HG03521 (cell line): ENCODE measurements around the gene ASH1L.
"Not testable (repeated sequence)": the region's sequence is repeated elsewhere in the genome, so short reads cannot be mapped to it uniquely, and the experiment has no call there.

ENCODE experiments used
- ATAC-seq: cut with Tn5 transposase; IDR thresholded peaks from one replicate; pipeline ENCODE4 v1.9.1; 2021; ENCODE audit warnings: mild to moderate bottlenecking, moderate library complexity; ENCODE audit not compliant: unreplicated experiment

ASH1L gene

DNA sequence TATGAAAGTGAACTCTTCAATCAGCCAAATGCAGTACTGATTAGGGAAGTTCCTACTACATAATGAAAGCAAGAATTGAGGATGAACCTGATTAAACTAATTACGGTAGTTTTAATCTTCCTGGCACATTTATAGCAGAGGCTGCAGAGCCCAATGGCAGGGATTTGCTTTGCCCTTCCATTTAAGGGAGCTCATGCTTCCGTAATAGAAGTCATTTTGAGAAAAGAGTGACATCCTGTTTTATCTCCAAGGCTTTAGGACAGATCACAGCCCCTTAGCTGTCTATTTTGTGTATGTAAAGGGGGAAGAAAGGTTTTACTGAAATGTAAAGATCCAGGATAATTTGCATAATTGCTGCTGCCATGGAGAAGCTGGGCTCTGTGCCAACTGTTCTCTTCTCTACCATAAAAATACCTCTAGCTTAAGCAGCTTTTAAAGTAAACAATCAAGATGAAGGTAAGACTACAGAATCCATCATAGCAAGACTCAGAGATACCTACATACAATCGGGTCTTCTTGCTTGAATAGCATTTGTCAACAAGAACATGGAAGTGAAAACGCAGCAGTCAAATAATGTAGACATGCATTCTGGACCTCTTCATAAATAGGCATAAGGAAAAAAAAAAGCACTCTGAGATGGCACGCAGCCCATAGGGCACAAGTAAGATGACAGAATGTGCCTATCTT is 62.5 kb downstream of the ASH1L start:
- no peak for ATAC-seq

DNA sequence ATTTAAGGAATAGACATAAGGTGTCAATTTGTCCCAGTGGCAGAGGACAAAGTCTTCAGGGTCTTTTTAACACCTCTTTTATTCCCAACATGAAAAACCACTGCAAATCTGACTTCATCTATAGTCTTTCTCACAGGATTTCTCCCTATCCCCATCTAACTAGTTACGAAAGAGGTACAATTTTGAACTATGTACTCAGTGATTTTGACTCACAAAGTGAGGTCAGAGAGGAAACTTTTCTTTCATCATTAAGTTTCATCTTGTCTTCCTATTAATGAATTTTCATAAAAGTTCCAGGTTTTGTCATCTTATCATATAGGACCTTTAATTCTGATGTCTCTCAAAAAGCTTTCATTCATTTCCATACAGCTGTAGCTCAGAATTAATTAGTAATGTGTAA is 63.3 kb downstream of the ASH1L start:
- ATAC-seq, result no peak

DNA sequence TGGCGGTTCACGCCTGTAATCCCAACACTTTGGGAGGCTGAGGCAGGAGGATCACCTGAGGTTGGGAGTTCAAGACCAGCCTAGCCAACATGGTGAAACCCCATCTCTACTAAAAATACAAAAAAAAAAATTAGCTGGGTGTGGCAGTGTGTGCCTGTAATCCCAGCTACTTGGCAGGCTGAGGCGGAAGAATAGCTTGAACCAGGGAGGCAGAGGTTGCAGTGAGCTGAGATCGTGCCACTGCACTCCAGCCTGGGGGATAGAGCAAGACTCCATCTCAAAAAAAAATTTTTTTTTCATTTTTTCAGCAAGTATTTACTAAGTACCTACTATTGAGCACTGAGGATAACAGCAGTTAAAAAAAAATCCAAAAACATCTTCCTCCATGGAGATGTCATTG is 69.0 kb downstream of the ASH1L start:
- not testable (repeated sequence) for ATAC-seq

DNA sequence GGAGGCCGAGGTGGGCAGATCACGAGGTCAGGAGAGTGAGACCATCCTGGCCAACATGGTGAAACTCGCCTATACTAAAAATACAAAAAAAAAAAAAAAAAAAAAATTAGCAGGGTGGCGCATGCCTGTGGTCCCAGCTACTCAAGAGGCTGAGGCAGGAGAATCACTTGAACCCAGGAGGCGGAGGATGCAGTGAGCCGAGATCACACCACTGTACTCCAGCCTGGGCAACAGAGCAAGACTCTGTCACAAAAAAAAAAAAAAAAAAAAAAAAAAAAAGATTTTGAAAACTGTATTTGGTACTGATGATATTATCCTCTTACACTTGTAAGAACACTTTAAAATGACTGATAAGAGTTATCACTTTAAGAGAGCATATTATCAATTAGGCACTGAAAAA is 74.2 kb downstream of the ASH1L start:
- ATAC-seq, result not testable (repeated sequence)

DNA sequence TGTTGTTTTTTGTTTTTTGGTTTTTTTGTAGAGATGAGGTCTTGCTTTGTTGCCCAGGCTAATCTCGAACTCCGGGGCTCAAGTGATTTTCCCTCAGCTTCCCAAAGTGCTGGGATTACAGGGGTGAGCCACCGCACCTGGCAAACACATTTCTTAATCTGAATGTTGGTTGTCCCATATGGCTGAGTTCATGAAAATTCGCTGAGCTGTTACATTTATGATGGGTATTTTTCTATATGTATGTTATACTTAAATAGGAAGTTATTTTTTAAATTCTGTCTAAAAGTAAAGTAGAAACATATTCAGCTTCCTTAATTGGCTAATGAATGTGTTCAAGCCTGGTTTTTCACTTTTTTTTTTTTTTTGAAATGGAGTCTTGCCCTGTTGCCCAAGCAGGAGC is 75.1 kb downstream of the ASH1L start:
- ATAC-seq, result no peak

DNA sequence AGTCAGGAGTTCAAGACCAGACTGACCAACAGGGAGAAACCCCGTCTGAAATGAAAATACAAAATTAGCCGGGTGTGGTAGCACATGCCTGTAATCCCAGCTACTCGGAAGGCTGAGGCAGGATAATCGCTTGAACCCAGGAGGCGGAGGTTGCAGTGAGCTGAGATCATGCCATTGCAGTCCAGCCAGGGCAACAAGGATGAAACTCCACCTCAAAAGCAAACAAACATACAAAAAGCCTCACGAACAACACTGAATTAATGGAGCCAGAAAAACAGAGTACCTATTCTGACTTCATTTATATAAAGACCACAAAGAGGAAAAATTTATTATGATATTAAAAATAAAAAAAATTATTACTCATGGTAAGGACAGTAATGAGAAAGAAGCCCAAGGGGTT is 75.7 kb downstream of the ASH1L start:
- not testable (repeated sequence) for ATAC-seq

DNA sequence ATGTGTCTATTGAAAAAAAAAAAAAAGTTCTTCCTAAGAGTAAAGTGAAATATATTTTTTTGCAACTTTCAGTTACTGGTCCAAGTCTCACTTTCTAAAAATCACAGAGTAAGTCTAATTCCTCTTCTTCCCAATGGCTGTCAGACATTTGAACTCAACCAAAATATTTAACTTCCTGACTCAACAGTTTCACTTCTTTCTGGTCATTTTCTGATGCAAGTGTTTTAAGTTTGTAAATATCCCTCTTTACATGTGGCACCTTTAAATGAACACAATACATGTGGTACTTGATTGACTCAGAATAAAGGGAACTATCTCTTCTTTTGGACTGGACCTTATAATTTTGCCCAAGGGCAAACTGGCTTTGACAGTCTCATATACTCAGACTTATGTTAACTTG is 76.7 kb downstream of the ASH1L start:
- ATAC-seq, result no peak

DNA sequence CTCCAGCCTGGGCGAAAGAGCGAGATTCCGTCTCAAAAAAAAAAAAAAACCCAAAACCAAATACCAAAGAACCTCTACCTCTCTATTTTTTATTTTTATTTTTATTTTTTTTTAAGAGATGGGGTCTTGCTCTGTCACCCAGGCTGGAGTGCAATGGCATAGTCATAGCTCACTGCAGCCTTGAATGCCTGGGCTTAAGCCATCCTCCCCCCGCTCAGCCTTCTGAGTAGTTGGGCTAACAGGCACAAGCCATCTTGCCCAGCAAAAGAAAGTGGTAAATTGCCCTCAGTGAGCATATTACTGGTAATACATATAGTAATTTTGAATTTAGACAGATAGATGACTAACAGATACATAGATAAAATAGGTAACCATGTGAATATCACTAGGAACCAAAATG is 77.4 kb downstream of the ASH1L start:
- ATAC-seq, result no peak

DNA sequence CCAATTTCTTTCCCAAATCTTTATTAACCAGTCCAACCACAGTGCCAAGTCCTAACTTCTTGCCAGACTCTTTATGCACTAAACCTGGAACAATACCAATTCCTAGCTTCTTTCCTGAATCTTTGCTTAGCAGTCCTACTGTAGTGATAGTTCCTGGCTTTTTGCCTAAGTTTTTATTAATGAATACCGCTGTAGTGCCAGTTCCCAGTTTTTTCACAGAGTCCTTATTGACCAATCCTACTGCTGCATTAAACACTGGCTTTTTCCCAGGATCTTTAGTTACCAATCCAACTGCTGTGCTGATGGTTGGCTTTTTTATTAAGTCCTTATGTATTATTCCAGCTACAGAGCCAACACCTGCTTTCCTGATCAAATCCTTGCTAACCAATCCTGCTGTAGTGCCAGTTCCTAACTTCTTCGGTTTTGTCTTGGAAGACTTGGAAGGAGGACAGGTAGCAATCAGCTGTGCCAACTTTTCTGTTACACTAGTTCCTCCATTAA is 80.8 kb downstream of the ASH1L start:
- ATAC-seq, result no peak

DNA sequence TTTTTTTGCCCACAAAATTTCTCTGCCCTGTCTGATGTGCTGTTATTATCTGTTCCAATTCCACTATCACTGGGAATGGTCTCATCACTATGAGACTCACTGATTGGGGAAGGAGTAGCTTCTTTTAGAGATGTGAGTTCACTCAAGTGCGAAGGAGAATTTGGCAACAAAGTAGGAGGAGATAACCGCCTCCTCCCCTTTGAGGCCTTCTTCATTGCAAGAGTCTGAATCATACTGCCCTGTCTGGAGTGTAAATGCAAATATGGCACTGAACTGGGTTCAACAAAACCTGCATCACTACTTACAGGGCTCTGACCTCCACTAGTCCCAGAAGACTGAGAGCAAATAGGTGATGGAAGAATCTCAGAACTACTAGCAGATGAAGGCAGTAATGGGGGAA is 83.4 kb downstream of the ASH1L start:
- ATAC-seq, result no peak

DNA sequence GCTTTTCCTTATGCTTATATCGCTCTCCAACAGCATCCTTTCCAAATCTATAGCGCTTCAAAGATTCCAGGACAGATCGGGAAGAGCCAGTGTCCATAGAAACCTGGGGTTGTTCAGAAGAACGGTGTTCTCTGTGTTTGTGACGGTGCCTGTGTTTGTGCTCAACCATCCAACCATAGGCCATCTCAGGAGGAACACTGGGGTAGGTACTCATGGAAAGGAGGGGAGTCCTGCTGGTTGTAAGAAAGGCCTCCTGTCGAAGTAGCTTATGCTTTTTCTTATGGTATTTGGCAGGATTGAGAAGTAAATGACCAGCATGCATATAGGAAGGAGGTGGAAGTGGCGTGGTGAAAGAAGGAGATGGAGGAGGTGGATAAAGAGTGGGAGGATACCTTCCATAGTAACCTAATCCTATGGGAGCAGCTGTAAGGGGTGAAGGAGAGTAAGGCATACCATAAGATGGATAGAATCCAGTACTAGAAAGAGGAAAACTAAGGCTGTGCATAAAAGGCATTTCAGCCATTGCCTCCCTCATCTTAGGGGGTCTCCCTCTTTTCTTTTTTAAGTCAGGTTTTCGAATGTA is 84.2 kb downstream of the ASH1L start:
- ATAC-seq, result no peak

DNA sequence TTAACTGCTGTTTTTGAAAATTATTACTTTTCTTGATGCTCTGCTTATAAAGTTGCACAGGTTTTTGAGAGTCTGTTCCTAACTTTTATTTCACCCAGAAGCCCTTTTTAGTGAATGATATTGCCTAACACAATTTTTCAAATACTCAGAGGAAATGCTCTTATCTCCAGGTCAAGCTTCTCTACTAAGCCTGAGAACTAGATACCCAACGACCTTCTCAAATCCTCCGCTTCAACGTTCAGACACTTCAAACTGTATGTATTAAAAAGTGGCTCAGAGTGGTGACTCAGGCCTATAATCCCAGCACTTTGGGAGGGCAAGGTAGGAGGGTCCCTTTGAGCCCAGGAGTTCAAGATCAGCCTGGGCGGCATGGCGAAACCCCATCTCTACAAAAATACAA is 88.5 kb downstream of the ASH1L start:
- no peak for ATAC-seq

DNA sequence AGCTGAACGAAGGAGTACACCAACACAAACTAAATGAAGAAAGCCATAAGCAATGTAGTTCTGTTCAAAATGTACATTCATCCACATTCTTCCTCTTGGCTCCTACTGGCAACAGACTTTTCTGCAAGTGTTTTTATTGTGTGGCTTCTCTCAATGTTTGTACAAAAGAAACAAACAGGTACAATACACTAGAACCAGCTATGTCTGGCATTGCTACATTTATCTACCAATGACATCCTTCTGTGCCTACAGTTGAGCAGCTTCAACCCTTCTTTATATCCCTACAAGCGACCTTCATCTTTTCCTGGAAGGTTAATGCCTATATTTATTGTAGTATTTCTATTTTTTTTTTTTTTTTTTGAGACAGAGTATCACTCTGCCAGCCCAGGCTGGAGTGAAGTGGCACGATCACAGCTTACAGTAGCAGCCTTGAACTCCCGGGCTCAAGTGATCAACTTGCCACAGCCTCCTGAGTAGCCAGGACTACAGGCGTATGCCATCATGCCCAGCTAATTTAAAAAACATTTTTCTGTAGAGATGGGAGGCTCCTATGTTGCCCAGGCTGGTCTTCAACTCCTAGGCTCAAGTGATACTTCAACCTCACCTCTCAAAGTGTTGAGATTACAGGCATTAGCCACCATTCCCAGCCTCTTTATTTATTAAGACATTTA is 89.3 kb downstream of the ASH1L start:
- ATAC-seq, result no peak

DNA sequence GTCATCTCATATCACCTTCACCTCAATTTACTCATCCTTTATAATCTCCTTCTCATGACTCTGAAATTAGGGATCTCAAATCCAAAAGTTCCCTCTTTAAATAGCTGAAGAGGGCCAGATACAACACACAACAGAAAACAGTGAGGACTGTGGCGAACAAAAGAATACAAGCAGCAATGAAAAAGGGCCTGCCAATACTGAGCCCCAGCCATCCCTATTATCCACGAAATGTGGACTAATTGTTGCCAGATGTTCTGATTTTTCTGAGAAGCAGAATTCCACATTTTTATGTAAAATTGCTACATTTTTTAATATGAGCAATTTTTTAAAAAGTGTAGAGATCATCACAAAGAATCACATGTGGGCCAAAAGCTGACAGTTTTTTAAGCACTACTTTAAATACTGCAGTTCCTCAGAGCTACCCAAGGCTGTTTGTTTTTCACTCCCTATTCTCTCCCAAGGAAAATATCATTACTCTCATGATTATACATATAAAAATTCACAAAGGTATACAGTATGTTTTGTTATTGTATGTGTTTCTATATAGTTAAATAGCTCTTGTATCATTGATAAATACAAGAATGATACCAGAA is 90.0 kb downstream of the ASH1L start:
- ATAC-seq, result no peak

DNA sequence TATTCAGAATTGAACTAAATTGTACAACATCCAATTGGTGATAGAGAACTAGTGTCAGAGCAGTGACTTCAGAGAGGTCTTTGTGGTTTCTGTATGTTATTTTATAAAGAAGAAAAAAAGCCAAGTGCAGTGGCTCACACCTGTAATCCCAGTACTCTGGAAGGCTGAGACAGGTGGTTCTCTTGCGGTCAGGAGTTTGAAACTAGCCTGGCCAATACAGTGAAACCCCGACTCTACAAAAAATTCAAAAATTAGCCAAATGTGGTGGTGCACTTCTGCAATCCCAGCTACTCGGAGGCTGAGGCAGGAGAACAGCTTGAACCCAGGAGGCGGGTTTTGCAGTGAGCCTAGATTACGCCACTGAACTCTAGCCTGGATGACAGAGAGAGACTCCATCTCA is 90.7 kb downstream of the ASH1L start:
- ATAC-seq, result no peak

DNA sequence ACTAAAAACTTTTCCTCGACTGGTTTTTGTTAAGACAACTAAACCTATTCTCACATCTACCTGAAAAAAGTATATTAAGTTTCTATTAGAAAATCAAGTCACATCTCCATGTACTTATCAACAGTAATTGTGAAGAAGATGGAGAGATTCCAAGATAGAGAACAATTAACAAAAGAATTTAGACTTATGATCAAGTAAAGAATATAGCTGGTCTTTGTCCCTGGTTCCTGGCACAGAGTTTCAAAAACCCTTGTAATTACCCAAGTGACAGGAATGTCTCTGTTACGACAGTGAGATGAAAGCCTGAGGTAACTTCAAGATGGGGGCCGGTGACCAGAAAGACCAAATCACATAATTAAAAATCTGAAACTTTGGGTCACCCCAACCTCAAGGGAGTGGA is 91.6 kb downstream of the ASH1L start:
- no peak for ATAC-seq

DNA sequence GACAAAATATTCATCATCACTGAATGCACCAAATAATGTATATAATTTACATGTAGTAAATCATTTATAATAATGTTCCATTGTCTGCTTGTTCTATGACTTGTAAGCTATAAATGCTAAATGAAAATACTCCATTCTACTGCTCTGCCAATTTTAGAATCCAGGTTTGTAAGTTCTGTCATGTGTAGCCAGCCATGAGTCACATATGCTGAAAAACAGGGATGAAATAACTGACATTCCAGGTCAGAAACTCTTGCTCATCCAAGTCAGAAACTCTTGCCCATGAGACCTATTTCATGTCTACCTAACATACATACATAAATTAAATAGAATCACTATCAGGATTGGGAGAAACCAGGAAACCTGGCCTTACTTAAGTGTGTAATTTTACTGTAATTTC is 95.6 kb downstream of the ASH1L start:
- ATAC-seq, result no peak

DNA sequence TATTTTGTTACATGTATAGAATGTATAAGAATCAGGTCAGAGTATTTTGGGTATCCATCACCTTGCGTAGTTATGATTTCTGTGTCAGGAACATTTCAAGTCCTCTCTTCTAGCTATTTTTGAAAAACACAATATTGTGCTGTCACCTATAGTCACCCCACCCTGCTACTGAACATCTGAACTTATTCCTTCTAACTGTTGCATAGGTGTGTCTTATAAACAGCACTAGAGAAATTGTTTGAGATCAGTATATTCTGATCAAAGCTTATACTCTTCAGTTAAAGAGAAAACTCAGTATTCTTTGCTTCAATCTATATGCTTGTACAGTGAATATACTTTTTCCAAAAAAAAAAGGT is 96.0 kb downstream of the ASH1L start:
- ATAC-seq, result no peak

DNA sequence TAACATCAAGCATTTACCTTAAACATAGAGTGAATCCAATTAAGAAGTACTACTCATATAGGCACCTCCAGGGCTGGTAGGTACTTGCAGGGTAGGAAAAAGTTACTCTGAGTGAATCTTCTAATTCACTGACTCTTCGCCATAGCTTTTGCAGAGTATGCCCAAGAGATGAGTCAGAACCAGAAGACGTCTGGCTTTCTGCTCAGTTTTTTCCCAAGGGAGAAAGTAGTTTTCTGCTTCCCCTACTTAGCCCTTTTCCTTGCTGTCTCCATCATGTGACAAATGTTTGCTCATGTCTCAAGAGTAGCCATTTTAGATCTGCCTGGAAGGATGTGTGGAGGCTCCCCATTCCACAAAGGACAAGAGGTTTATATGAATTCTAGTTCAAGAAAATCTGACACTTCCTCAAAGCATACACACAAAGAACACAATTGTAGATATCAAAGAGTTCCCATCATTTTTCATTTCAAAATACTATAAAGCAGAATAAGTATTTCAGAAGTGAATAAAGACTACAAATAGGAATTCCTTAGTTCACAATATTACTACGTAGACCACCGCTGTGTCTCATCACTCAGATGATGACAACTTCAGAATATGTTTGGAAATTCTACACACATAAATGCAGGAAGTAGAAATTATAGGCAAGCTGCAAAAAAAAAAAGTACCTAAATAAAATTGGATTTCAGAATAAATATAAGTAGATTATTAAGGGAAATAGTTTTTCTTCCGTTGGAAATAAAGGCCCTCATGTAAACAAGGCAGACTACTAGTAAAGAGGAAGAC is 98.5 kb downstream of the ASH1L start:
- ATAC-seq, result no peak

DNA sequence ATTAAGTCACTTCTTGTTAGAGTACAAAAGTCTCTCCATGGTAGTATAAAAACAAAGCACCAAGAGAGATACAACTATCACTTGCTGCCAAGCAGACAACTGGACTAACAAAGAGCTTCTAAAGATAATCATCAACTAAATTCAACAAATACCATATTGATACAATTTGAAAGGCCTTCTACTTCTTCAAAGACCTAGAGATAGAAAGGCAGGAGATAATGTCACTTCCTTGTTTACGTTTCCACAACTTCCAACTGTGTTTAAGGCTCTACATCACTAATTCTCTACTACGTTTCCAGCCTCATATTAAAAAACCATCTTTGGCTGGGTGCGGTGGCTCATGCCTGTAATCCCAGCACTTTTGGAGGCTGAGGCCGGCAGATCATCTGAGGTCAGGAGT is 104.5 kb downstream of the ASH1L start:
- no peak for ATAC-seq

DNA sequence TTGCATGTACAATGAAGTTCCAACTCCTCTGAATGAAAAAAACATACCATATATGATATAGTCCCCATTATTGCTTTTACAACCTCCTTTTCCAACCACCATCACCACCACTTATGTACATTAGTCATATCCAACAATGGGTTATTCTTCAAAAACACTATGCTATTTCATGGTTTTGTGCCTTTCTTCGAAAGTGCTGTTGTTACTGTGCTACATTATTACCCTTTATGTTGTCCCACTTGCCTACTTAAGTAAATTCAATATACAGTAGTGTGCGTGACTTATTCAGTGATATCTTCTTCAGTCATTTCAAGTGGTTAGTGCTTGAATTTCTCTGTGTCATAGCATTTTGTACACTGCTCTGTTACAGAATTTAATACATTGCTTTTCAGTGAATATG is 105.3 kb downstream of the ASH1L start:
- no peak for ATAC-seq
